ENCODE measurements around the gene MAP3K14.

The MAP3K14 gene

DNA sequence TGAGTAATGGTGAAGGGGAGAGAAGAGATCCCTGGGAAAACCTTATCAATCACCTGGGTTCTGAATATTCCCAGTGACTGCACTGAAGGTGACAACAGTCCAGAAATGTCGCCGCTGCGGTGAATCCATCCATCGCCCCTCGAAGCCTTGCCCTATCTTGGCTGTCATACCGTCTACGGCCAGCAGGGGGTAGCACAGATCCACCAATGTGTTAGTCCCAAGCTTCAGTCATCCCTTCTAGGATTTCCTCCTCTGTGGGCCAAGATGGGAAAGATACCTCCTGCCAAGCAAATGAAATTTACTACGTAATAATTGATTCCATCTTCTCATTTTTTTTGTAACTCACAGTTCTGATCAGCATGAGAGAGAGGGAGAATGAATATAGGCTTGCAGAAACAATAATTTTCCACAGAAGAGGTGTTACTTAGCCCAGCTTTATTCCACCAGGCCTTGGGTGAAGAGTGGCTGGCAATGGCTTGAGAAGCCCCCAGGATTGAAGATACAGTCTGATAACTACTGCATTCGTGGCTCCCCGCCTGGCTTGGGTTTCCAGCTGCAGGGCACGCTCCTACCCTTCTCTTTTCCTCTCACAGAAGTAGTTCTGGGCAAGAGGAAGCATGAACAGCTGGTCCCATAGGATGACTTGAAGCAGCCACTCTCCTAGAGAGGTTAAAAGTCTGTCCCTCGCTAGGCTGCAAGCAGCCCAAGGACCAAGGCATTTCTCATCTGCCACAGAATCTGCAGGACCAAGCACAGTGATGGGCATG, 97.7 kb downstream of the MAP3K14 start:
- DNase-seq, result peak; percentile 90 to 92
